ENCODE measurements around the gene ABTB2.
A peak's percentile ranks its signal among the peaks of the same experiment; 100 is the strongest.
"Not testable (repeated sequence)": the region's sequence is repeated elsewhere in the genome, so short reads cannot be mapped to it uniquely, and the experiment has no call there.

The ABTB2 gene

GRCh38 chr11:34235189-34235588 is 122.6 kb downstream of the ABTB2 start:
- no peak for DNase-seq
- in situ Hi-C loops (cut with MboI; ENCODE audit: low pct_unique_long_range_greater_than_20kb, low sequenced_read_pairs), result loop anchor here (25.0 kb wide), 1 partner anchor 98 kb away; no protein-coding TSS in a partner anchor

DNA sequence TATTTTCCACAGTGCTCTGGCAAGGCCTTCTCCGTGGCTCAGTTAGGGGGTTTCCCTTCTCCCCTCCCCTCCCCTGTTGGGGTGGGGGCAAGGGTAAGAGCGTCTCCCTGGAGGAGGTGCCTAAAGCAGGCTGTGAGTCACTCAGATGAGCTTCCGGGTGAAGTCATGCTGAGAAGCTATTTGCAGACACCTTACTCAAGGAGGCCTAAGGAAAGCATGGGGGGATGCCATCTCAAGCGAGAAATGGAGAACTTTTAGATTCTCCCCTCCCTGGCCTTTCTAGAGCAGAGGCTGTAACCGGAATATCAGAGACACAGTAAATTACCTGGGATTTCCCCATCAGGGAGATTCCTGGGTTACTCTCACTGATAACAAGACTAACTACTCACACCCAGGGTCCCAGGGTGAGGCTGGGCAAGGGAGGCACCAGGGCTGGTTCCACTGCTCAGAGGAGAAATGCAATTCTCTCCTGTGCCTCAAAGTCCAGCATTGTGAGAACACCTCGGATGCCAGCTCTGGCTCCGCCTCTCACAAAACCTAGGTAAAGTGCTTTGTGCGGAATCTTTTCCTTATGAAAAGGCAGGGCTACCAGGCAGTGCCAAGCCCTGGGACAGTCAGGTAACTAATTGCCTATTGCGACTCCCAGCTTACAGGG is 123.6 kb downstream of the ABTB2 start:
- peak; percentile 67 for DNase-seq
- in situ Hi-C loops (cut with MboI; ENCODE audit: low pct_unique_long_range_greater_than_20kb, low sequenced_read_pairs), result loop anchor here (25.0 kb wide), 1 partner anchor 97 kb away; no protein-coding TSS in a partner anchor

DNA sequence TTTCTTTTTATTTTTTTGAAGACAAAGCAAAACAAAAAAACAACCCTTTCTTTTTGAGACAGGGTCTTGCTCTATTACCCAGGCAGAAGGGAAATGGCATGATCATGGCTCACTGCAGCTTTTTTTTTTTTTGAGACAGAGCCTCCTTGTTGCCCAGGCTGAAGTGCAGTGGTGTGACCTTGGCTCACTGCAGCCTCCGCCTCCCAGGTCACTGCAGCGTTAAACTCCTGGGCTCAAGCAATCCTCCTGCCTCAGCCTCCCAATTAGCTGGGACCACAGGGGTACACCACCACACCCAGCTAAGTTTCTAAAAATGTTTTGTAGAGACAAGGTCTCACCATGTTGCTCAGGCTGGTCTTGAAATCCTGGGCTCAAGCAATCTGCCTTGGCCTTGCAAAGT is 124.6 kb downstream of the ABTB2 start:
- in situ Hi-C loops (cut with MboI; ENCODE audit: low pct_unique_long_range_greater_than_20kb, low sequenced_read_pairs), result loop anchor here (25.0 kb wide), 1 partner anchor 96 kb away; no protein-coding TSS in a partner anchor

DNA sequence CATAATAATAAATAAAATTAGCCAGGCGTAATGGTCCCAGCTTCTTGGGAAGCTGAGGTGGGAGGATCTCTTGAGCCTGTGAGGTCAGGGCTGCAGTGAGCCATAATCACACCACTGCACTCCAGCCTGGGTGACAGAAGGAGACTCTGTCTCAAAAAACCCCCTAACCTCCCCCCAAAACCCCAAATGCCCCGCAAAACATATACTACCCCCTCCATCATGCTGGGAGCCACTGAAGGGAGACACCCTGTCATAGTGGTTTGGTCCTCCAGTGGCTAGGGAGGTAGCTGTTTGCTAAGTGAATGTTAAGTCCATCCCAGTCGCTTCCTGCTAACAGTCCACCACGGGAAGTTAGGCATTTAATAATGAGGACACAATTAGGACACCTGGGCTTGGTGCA is 125.0 kb downstream of the ABTB2 start:
- no peak for DNase-seq

More for the DNA sequence above, 124.6 kb downstream of the ABTB2 start:
- no peak for DNase-seq

DNA sequence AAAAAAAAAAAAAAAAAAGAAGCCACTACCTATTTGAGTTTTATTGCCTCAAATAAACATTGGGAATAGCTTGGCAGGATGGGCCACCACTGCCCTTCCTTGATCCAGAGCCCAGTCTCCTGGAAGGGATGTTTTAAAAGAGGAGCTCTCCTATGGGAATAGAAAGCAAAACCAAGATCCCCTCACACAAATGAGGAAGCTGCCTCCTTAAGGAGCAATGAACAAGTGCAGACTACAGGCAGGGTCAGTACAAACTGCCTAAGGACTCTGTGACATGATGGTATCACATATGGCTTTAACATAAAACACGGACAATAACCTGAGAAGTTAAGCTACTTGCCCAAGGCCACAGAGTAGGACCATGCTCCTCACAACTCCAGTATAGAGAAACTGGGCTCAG is 131.6 kb downstream of the ABTB2 start:
- DNase-seq, result peak; percentile 24

More for the DNA sequence above, 125.0 kb downstream of the ABTB2 start:
- in situ Hi-C loops (cut with MboI; ENCODE audit: low pct_unique_long_range_greater_than_20kb, low sequenced_read_pairs), result loop anchor here (25.0 kb wide), 1 partner anchor 96 kb away; no protein-coding TSS in a partner anchor

DNA sequence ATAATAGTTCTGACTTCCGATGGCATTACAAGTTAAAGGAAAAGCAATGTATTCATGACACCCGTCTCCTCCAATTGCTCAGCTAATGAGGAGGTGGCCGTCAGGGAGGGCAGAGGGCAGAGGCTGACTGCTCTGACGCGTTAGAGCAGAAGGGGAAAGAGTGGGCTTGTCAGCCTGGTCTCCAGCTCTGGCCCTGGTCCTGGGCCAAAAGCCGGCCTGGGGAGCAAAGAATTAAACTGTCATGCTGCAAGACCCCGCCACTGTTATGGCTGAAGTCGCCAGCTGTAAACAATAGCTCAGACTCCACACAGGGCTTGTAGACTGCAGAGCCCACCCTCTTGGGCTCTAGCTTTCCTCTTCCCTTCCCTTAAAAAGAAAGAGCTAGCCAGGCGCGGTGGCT is 132.7 kb downstream of the ABTB2 start:
- in situ Hi-C loops (cut with MboI; ENCODE audit: low pct_unique_long_range_greater_than_20kb, low sequenced_read_pairs), result loop anchor here (25.0 kb wide), 1 partner anchor 88 kb away; no protein-coding TSS in a partner anchor
- no peak for DNase-seq

More for the DNA sequence above, 131.6 kb downstream of the ABTB2 start:
- in situ Hi-C loops (cut with MboI; ENCODE audit: low pct_unique_long_range_greater_than_20kb, low sequenced_read_pairs), result loop anchor here (25.0 kb wide), 1 partner anchor 89 kb away; no protein-coding TSS in a partner anchor

DNA sequence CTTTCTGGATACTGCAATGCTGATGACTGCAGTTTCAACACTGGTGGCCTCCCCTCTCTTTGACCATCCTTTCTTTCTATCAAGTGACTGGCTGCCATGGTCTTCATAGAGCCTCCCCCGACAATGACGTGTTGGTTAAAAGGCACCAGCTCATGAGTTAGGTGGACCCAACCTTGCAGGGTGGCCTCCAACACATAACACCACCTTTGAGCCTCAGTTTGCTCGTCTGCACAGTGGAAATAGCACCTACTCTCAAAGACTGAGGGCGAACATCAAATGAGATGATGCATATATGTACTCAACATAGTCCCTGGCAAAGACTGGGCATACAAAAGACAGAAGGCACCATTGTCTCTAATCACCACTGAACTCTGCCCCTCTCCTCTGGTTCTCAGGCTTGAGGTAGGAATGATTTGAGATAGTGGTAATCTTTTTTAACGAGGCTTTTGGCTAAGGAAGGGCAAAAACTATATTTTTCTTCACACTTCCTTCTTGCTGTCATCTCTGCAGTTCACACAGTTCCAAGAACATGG is 133.3 kb downstream of the ABTB2 start:
- in situ Hi-C loops (cut with MboI; ENCODE audit: low pct_unique_long_range_greater_than_20kb, low sequenced_read_pairs), result no loop called here
- no peak for DNase-seq

- no peak for DNase-seq
- in situ Hi-C loops (cut with MboI; ENCODE audit: low pct_unique_long_range_greater_than_20kb, low sequenced_read_pairs), result no loop called here
These were observed 133.9 kb downstream of the ABTB2 start for GRCh38 chr11:34223907-34224306.

- in situ Hi-C loops (cut with MboI; ENCODE audit: low pct_unique_long_range_greater_than_20kb, low sequenced_read_pairs), result no loop called here
- peak; percentile 8 for DNase-seq
These were observed 134.6 kb downstream of the ABTB2 start for GRCh38 chr11:34223021-34223813.

GRCh38 chr11:34222030-34222429 is 135.8 kb downstream of the ABTB2 start:
- in situ Hi-C loops (cut with MboI; ENCODE audit: low pct_unique_long_range_greater_than_20kb, low sequenced_read_pairs), result no loop called here
- DNase-seq, result no peak

- no peak for DNase-seq
- in situ Hi-C loops (cut with MboI; ENCODE audit: low pct_unique_long_range_greater_than_20kb, low sequenced_read_pairs), result no loop called here
These were observed 137.9 kb downstream of the ABTB2 start for GRCh38 chr11:34219941-34220370.

DNA sequence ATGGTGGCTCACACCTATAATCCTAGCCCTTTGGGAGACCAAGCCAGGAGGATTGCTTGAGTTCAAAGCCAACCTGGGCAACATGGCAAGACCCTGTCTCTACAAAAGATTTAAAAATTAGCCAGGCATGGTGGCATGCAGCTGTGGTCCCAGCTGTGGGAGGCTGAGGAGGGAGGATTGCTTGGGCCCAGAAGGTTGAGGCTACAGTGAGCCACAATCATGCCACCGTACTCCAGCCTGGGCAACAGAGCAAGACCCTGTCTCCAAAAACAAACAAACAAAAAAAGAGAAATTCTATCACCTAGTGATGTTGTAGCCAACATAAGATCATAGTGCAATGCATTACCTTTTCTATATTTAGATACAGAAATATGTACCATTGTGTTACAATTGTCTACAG is 138.5 kb downstream of the ABTB2 start:
- in situ Hi-C loops (cut with MboI; ENCODE audit: low pct_unique_long_range_greater_than_20kb, low sequenced_read_pairs), result no loop called here
- DNase-seq, result no peak

GRCh38 chr11:34218756-34219155 is 139.1 kb downstream of the ABTB2 start:
- DNase-seq; in situ Hi-C loops (cut with MboI; ENCODE audit: low pct_unique_long_range_greater_than_20kb, low sequenced_read_pairs): not testable (repeated sequence)

DNA sequence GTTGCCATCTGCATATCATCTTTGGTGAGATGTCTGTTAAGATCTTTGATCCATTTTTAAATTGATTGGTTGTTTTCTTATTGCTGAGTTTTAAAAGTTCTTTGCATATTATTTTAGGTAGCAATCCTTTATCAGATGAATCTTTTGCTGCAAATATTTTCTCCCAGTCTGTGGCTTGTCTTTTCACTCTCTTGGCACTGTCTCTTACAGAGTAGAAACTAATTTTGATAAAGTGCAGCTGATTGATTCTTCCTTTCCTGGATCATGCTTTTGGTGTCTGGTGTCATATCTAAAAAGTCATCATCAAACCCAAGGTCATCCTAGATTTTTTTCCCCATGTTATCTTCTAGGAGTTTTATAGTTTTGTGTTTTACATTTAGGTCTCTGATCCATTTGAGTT is 139.7 kb downstream of the ABTB2 start:
- no peak for DNase-seq
- in situ Hi-C loops (cut with MboI; ENCODE audit: low pct_unique_long_range_greater_than_20kb, low sequenced_read_pairs), result no loop called here

GRCh38 chr11:34216706-34217105 is 141.1 kb downstream of the ABTB2 start:
- no peak for DNase-seq
- in situ Hi-C loops (cut with MboI; ENCODE audit: low pct_unique_long_range_greater_than_20kb, low sequenced_read_pairs), result no loop called here

DNA sequence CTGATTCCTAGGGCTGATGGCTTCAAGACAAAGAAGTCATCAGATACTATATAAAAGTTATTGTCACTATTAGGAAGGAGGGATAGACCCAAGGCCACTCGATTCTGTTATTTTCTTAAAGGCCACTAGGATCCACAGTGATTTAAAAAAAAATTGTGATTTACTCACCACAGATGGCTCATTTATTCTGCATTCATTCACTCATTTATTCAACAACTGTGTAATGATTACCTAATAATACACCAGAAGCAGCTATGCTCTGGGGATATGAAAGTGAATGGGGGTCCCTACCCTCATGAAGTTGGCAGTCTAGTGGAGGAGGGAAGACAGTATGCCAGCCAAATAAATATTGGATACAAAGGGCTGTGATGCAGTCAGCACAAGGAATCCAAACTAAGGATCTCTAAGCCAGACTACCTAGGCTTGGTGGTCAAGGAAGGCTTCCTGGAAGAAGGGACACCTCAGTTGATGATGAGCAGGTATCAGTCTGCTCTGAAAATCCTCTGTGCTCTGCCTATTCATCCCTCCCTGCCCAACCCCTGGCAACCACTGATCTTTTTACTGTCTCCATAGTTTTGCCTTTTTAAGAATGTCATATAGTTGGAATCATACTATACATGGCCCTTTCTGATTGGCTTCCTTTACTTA is 141.9 kb downstream of the ABTB2 start:
- in situ Hi-C loops (cut with MboI; ENCODE audit: low pct_unique_long_range_greater_than_20kb, low sequenced_read_pairs), result no loop called here

GRCh38 chr11:34214961-34215805 is 142.6 kb downstream of the ABTB2 start:
- in situ Hi-C loops (cut with MboI; ENCODE audit: low pct_unique_long_range_greater_than_20kb, low sequenced_read_pairs), result no loop called here
- DNase-seq, result no peak

More for the DNA sequence above, 141.9 kb downstream of the ABTB2 start:
- no peak for DNase-seq

- in situ Hi-C loops (cut with MboI; ENCODE audit: low pct_unique_long_range_greater_than_20kb, low sequenced_read_pairs), result no loop called here
- DNase-seq, result no peak
These were observed 144.4 kb downstream of the ABTB2 start for GRCh38 chr11:34213366-34213765.

- in situ Hi-C loops (cut with MboI; ENCODE audit: low pct_unique_long_range_greater_than_20kb, low sequenced_read_pairs), result no loop called here
These were observed 145.2 kb downstream of the ABTB2 start for GRCh38 chr11:34212566-34212965.

More at GRCh38 chr11:34212566-34212965, 145.2 kb downstream of the ABTB2 start:
- DNase-seq, result no peak
